LNCAP (cell line): ENCODE data around the gene GRAP2.

Source experiments
- TF ChIP-seq, protein P1 (sequence below): fragments of 450-650 bp; IDR thresholded peaks from 2 replicates; pipeline ENCODE4 v1.5.1; 2017; ENCODE audit warnings: mild to moderate bottlenecking

Gene GRAP2

DNA sequence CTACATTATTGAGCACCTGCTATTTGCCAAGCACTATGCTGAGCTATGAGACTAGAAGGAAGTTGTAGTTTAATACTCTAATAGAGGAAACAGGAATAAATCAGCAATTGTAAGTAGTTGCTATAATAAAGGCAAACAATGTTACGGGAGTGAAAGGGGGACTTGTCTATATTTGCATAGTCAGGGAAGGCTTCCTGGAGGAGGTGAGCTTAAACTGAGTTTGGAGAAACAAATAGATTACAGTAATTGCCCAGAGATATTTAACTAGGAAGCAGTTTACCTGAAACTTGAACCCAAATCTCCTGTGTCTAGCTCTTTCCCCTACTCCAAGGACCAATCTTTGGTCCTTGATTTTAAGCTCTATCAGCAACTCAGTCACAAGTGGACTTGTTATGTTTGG, 5.2 kb upstream of the GRAP2 start:
- TF ChIP-seq, protein P1, sequence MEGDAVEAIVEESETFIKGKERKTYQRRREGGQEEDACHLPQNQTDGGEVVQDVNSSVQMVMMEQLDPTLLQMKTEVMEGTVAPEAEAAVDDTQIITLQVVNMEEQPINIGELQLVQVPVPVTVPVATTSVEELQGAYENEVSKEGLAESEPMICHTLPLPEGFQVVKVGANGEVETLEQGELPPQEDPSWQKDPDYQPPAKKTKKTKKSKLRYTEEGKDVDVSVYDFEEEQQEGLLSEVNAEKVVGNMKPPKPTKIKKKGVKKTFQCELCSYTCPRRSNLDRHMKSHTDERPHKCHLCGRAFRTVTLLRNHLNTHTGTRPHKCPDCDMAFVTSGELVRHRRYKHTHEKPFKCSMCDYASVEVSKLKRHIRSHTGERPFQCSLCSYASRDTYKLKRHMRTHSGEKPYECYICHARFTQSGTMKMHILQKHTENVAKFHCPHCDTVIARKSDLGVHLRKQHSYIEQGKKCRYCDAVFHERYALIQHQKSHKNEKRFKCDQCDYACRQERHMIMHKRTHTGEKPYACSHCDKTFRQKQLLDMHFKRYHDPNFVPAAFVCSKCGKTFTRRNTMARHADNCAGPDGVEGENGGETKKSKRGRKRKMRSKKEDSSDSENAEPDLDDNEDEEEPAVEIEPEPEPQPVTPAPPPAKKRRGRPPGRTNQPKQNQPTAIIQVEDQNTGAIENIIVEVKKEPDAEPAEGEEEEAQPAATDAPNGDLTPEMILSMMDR, result no peak

DNA sequence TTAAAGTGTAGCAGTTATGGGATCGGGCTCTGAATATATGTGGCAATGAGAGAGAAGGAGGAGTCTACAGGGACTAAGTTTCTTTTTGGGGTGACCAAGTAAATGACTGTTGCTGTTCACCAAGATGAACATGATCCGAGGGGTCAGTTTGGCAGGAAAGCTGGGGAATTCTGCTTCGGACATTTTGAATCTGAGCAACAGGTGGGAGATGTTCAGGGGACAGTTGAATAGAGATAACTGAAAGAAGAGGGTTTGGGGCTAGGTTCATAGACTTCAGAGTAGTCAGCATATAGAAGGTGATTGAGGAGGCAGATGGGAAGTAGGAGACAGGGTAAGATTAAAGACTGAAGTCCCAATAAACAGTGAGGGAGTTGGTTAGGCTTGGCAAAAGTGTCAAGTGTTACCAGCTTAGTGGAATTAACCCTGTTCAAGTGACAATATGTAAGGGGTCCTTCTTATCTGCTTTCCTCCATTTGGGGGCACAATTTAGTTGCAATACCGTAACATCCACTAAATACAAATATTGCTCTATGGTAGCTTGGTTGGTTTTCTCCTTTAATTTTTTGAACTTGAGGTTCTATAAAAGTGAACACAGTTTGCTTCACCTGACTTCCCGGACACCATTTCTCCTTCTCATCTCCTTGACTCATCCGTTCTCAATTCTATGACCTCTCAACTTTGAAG, 4.4 kb upstream of the GRAP2 start:
- TF ChIP-seq, protein P1, result no peak

GRCh38 chr22:39897841-39898240, 3.0 kb upstream of the GRAP2 start:
- TF ChIP-seq, protein P1, result no peak

DNA sequence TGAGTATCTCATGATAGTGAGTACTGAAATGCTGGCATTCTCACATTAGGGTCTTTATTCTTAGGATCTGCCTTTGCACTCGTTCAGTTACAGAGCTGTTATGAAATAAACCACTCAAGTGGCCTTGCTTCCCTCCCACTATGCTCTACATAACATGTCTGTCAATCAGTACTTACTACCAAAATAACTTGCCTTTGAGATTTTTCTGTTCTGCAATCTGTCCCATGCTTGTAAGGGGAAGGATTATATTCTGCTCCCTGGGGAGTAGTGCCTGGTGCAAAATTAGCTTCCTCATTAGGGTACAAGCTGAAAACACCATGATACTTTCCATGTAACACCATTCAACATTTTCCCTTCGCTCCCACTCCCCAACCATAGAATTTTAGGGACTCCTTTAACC, 1.9 kb upstream of the GRAP2 start:
- TF ChIP-seq, protein P1, result no peak

- TF ChIP-seq, protein P1, result no peak
These were observed 772 bp downstream of the GRAP2 start for GRCh38 chr22:39901565-39902146.

- TF ChIP-seq, protein P1, result no peak
These were observed 4.0 kb downstream of the GRAP2 start for GRCh38 chr22:39904862-39905261.

DNA sequence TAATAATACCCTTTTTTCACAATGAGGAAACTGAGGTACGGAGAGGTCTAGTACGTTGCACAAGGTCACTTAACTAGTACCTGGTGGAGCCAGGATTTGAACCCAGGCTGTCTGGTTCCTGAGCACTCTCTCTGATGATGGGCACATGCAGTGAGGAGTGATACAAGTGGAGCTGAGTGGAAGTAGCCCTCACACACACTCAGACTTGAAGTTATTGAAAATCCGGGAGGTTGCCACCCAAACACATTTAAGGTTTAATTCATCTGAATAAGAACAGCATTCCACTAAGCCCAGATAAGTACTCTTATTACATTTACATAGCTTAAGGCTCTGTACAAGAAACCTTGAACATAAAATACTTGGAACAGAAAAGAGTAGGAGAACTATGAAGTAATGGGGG, 4.8 kb downstream of the GRAP2 start:
- TF ChIP-seq, protein P1, result no peak

DNA sequence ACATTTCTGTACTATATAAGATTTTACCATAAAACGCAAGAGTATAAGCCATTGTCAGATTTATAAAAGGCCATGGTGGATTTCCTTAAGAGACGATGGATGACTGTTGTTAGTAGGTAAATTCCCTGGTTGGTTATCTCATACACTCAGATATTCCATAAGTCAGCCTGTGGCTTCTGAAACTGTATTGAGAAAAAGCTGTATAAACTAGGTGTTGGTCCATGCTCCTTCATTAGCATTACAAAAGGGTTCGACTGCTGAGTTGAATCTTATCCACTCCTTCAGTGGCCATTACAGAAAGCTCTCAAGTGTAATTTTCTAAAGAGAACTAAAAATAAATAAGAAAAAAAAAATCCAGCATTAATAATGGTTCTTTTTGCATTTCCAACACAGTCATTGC, 5.3 kb downstream of the GRAP2 start:
- TF ChIP-seq, protein P1, result no peak
